MCF 10A (cell line): ENCODE measurements around the gene TMEM135. TPM values are rescaled to one million over a fixed set of nuclear protein-coding genes. Genes with fewer than 3 reads are reported as not detected.
"Not testable (repeated sequence)": the region's sequence is repeated elsewhere in the genome, so short reads cannot be mapped to it uniquely, and the experiment has no call there.

ENCODE experiments used
- BruUV-seq: library from RNA; stranded (reverse); fragments of 400-500 nt; replicated peaks from 2 replicates; lab custom pipeline; 2021; lab: Mats Ljungman, UMichigan
- CTCF ChIA-PET: fragments of 300-600 bp; sonication (Branson Sonifier 250); formaldehyde crosslinking; extraction: SDS; loops from one replicate; lab custom pipeline; 2021; ENCODE audit warnings: antibody characterized with exemption, inconsistent platforms; lab: Yijun Ruan, JAX
- POLR2A ChIA-PET: fragments of 300-600, 350-650 bp; sonication (Branson Sonifier 250); formaldehyde crosslinking; extraction: SDS; loops from one replicate; lab custom pipeline; 2020; ENCODE audit warnings: antibody characterized with exemption, inconsistent platforms; lab: Yijun Ruan, JAX
- DNase-seq: peaks from one replicate; pipeline ENCODE4 v3.0.0-alpha.2; 2018; ENCODE audit not compliant: unreplicated experiment
- H3K27ac Mint-ChIP-seq: one replicate; pipeline ENCODE4 v1.8.0; 2022; ENCODE audit warnings: mild to moderate bottlenecking, low read depth, mixed read lengths; ENCODE audit not compliant: unreplicated experiment
- H3K27me3 Mint-ChIP-seq: one replicate; pipeline ENCODE4 v1.8.0; 2022; ENCODE audit warnings: mixed read lengths; ENCODE audit not compliant: insufficient read depth, unreplicated experiment
- H3K36me3 Mint-ChIP-seq: one replicate; pipeline ENCODE4 v1.8.0; 2022; ENCODE audit warnings: mild to moderate bottlenecking, moderate library complexity, mixed read lengths; ENCODE audit not compliant: insufficient read depth, unreplicated experiment
- H3K4me1 Mint-ChIP-seq: one replicate; pipeline ENCODE4 v1.8.0; 2022; ENCODE audit warnings: mixed read lengths; ENCODE audit not compliant: insufficient read depth, unreplicated experiment
- H3K4me3 Mint-ChIP-seq: one replicate; pipeline ENCODE4 v1.8.0; 2022; ENCODE audit warnings: mild to moderate bottlenecking, moderate library complexity, mixed read lengths; ENCODE audit not compliant: unreplicated experiment
- H3K9me3 Mint-ChIP-seq: one replicate; pipeline ENCODE4 v1.8.0; 2022; ENCODE audit warnings: mixed read lengths; ENCODE audit not compliant: unreplicated experiment
- intact Hi-C: fragments of 100-400 bp; cut with micrococcal nuclease; formaldehyde crosslinking; loops from 2 replicates; pipeline ENCODE4 v1.14.1; 2022
- total RNA-seq: library from RNA; stranded (reverse); gene quantifications from 2 replicates; pipeline ENCODE4 v1.2.3, GENCODE V29; 2022
- TF ChIP-seq, protein P1 (sequence below): fragments of 200-600 bp; IDR thresholded peaks from one replicate; pipeline ENCODE4 v1.8.0; 2022; ENCODE audit warnings: antibody characterized with exemption, mild to moderate bottlenecking; ENCODE audit not compliant: unreplicated experiment

The TMEM135 gene
- total RNA-seq, 1 experiment from 2014 or later, result 10.7 TPM

DNA sequence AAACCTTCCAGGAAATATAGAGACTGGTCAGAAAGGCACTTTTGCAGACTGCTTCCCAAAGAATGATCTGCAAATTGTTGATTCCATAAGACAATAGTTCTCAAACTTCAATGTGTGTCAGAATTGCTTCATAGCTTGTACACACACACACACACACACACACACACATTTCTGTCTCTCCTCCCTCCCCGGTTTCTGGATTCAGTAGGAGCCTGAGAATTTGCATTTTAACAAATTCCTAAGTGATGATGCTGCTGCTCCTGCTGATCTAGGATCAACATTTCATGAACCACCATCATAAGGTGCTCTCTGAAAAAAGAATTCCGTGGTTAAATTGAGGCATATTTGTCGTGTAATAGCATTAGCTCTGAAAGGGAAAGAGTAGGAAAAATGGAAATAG, 47.2 kb upstream of the TMEM135 start:
- no peaks in the 10 kb centered on the region for H3K9me3 Mint-ChIP-seq
- intact Hi-C loops, result no loop called here
- peaks cover 13% of the 10 kb centered on the region for H3K4me1 Mint-ChIP-seq
- no peak overlapping the region for H3K4me3 Mint-ChIP-seq
- no peaks in the 10 kb centered on the region for H3K27me3 Mint-ChIP-seq
- H3K36me3 Mint-ChIP-seq, result no peaks in the 10 kb centered on the region
- TF ChIP-seq, protein P1, sequence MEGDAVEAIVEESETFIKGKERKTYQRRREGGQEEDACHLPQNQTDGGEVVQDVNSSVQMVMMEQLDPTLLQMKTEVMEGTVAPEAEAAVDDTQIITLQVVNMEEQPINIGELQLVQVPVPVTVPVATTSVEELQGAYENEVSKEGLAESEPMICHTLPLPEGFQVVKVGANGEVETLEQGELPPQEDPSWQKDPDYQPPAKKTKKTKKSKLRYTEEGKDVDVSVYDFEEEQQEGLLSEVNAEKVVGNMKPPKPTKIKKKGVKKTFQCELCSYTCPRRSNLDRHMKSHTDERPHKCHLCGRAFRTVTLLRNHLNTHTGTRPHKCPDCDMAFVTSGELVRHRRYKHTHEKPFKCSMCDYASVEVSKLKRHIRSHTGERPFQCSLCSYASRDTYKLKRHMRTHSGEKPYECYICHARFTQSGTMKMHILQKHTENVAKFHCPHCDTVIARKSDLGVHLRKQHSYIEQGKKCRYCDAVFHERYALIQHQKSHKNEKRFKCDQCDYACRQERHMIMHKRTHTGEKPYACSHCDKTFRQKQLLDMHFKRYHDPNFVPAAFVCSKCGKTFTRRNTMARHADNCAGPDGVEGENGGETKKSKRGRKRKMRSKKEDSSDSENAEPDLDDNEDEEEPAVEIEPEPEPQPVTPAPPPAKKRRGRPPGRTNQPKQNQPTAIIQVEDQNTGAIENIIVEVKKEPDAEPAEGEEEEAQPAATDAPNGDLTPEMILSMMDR, result no peak
- DNase-seq, result peak; percentile 63
- ChIA-PET POLR2A (interaction anchor here (0.8 kb wide), 2 partner anchors 10 to 26 kb away, joined by 3 read pairs; no protein-coding TSS in a partner anchor), CTCF (interaction anchor here (0.6 to 1.7 kb wide), 2 partner anchors 10 to 1544 kb away, joined by 4 to 5 read pairs; no protein-coding TSS in a partner anchor)
- no TSS peak for BruUV-seq
- H3K27ac Mint-ChIP-seq, result no peak overlapping the region

DNA sequence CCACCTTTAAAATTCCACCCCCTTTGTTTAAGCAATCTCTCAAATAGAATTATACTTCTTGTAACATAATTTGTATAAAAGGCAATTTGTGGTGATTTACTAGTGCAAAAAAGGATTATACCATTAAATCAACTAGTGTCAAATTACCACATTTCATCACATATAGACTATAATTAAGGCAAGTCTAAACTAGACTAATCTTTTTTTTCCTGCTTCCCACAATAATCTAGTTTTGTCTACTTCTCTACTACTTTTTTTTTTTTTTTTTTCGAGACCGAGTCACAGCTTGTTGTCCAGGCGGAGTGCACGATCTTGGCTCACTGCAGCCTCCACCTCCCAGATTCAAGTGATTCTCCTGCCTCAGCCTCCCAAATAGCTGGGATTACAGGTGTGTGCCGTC, 46.4 kb upstream of the TMEM135 start:
- ChIA-PET CTCF (interaction anchor here (0.6 to 0.8 kb wide), 3 partner anchors 52 to 1546 kb away, joined by 3 read pairs; no protein-coding TSS in a partner anchor), POLR2A (no interaction called here)
- no peaks in the 10 kb centered on the region for H3K36me3 Mint-ChIP-seq
- intact Hi-C loops, result no loop called here
- DNase-seq, result peak; percentile 52
- no TSS peak for BruUV-seq
- H3K4me1 Mint-ChIP-seq, result peaks cover 13% of the 10 kb centered on the region
- no peak overlapping the region for H3K4me3 Mint-ChIP-seq
- no peak overlapping the region for H3K27ac Mint-ChIP-seq
- H3K27me3 Mint-ChIP-seq, result no peaks in the 10 kb centered on the region
- TF ChIP-seq, protein P1, result no peak
- no peaks in the 10 kb centered on the region for H3K9me3 Mint-ChIP-seq

DNA sequence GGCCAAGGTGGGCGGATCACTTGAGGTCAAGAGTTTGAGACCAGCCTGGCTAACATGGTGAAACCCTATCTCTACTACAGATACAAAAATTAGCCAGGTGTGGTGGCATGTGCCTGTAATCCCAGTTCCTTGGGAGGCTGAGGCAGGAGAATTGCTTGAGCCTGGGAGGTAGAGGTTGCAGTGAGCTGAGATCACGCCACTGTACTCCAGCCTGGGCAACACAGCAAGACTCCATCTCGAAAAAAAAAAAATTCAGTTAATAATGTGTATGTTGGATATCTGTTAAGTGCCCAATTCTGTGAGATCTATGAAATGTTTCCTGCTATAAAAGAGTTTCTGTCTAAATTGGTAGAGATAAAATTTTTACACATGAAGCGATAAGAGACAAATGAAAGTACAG, 45.4 kb upstream of the TMEM135 start:
- DNase-seq, POLR2A ChIA-PET, H3K36me3 Mint-ChIP-seq, BruUV-seq, intact Hi-C loops, H3K27me3 Mint-ChIP-seq, H3K4me3 Mint-ChIP-seq, H3K9me3 Mint-ChIP-seq, H3K27ac Mint-ChIP-seq: not testable (repeated sequence)
- H3K4me1 Mint-ChIP-seq, result peaks cover 13% of the 10 kb centered on the region
- CTCF ChIA-PET, result interaction anchor here (0.7 to 1.8 kb wide), 2 partner anchors 280 to 289 kb away, joined by 5 to 7 read pairs; no protein-coding TSS in a partner anchor

DNA sequence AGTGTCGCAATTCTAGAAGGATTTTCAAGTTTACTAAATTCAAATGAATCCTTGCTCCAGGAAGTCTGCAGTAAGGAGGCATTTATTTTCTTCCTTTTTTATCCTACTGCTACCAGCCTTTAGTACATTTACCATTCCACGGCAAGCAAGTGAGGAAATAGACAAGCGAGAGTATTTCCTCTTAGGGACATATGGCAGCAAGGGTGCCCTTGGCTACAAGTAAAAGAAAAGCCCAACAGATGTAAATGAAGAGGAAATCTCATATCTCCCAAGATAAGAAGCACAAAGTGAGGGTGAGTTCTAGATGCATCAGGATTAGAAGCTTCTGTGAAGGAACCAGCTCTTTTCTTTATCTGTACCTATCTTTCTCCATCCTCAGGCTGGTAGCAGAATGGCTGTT, 44.7 kb upstream of the TMEM135 start:
- POLR2A ChIA-PET, result no interaction called here
- DNase-seq, result no peak
- H3K27me3 Mint-ChIP-seq, result no peaks in the 10 kb centered on the region

More for the DNA sequence above, 44.7 kb upstream of the TMEM135 start:
- Mint-ChIP-seq H3K27ac (no peak overlapping the region), H3K4me1 (peaks cover 13% of the 10 kb centered on the region), H3K9me3 (no peaks in the 10 kb centered on the region), H3K4me3 (no peak overlapping the region), H3K36me3 (no peaks in the 10 kb centered on the region)
- TF ChIP-seq, protein P1, result no peak
- CTCF ChIA-PET, result interaction anchor here (0.6 to 3.2 kb wide), 6 partner anchors 19 to 297 kb away, joined by 3 to 14 read pairs (median 4); no protein-coding TSS in a partner anchor
- BruUV-seq, result no TSS peak
- intact Hi-C loops, result no loop called here
